NB4 (cell line): ENCODE measurements around the gene TMEM120B.

Experiments
- MAX ChIP-seq: IDR thresholded peaks from 2 replicates; pipeline ENCODE4 v1.6.1; 2011; ENCODE audit warnings: low read depth, low read length
- TF ChIP-seq, protein P1 (sequence below): IDR thresholded peaks from one replicate; pipeline ENCODE4 v1.5.1; 2012; ENCODE audit warnings: low read depth, low read length

DNA sequence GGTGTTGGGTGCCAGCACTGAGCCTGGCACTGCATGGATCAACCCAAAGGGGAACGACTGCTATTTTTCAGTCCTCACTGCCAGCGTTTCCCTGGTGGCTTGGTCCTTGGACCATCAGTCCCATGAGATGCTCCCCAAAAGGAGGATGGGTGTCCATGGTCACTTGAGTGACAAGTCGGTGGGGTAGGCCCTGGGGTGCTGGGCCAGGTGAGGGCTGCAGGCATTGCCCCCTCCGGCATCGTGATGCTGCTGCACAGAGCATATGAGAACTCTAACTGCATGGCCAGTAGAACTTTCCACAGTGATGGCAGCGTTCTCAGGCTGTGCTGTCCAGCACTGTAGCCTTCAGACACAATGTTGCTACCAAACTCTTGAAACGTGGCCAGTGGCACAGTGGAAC is 107.5 kb downstream of the TMEM120B start:
- TF ChIP-seq MAX: no peak
- TF ChIP-seq, protein P1, sequence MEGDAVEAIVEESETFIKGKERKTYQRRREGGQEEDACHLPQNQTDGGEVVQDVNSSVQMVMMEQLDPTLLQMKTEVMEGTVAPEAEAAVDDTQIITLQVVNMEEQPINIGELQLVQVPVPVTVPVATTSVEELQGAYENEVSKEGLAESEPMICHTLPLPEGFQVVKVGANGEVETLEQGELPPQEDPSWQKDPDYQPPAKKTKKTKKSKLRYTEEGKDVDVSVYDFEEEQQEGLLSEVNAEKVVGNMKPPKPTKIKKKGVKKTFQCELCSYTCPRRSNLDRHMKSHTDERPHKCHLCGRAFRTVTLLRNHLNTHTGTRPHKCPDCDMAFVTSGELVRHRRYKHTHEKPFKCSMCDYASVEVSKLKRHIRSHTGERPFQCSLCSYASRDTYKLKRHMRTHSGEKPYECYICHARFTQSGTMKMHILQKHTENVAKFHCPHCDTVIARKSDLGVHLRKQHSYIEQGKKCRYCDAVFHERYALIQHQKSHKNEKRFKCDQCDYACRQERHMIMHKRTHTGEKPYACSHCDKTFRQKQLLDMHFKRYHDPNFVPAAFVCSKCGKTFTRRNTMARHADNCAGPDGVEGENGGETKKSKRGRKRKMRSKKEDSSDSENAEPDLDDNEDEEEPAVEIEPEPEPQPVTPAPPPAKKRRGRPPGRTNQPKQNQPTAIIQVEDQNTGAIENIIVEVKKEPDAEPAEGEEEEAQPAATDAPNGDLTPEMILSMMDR: no peak
